Mucosa of descending colon (tissue), 3 donors: ENCODE results near the gene KRT17. TPM values are rescaled to one million over a fixed set of nuclear protein-coding genes. Genes with fewer than 3 reads are reported as not detected.

Experiments
- ATAC-seq: fragments of 200-7000 bp; cut with Tn5 transposase; one replicate; pipeline ENCODE4 v1.9.1; 2020; ENCODE audit warnings: mild to moderate bottlenecking, moderate library complexity
- DNase-seq, 3 donors: peaks; one replicate each; pipeline ENCODE4 v3.0.0-alpha.2; 2020
- H3K36me3 ChIP-seq: fragments of 200-600 bp; one replicate; pipeline ENCODE4 v1.8.0; 2021; ENCODE audit warnings: low read depth, mild to moderate bottlenecking
- H3K4me1 ChIP-seq: fragments of 200-600 bp; one replicate; pipeline ENCODE4 v1.8.0; 2021; ENCODE audit warnings: low read depth, mild to moderate bottlenecking
- H3K4me3 ChIP-seq: fragments of 200-600 bp; one replicate; pipeline ENCODE4 v1.8.0; 2021; ENCODE audit warnings: mild to moderate bottlenecking
- H3K9me3 ChIP-seq: fragments of 200-600 bp; one replicate; pipeline ENCODE4 v1.8.0; 2021; ENCODE audit warnings: mild to moderate bottlenecking
- intact Hi-C, 2 donors: fragments of 100-400 bp; cut with DNase I in 1 of 2; cut with micrococcal nuclease in 1 of 2; formaldehyde crosslinking; loops; one replicate each; pipeline versions ENCODE4 v1.11.0 to v1.11.1; 2022; cut with DNase I, micrococcal nuclease
- total RNA-seq, 3 donors: library from RNA; stranded (reverse); fragmentation: NEBNext Ultra II Directional in 2 of 3; extraction: Animal tissue kit (Norgen Biotek cat#: 25700) in 2 of 3; gene quantifications; one replicate each; pipeline versions ENCODE4 v1.2.1 to v1.2.4, GENCODE V29; 2021 to 2023
- TF ChIP-seq, protein P1 (sequence below): fragments of 200-600 bp; IDR thresholded peaks from one replicate; pipeline ENCODE4 v1.8.0; 2022; ENCODE audit warnings: antibody characterized with exemption, mild to moderate bottlenecking
- donor health status: DM: no; HTN: no; CAD: no; lungs with moderate emphysema.
- donor health status: DM: no; HTN: no; CAD: no.
- donor health status: DM: no; HTN: yes; CAD: no.

KRT17 gene
- total RNA-seq, 3 donors from 2014 or later, result 0.76 TPM; not detected in 2

DNA sequence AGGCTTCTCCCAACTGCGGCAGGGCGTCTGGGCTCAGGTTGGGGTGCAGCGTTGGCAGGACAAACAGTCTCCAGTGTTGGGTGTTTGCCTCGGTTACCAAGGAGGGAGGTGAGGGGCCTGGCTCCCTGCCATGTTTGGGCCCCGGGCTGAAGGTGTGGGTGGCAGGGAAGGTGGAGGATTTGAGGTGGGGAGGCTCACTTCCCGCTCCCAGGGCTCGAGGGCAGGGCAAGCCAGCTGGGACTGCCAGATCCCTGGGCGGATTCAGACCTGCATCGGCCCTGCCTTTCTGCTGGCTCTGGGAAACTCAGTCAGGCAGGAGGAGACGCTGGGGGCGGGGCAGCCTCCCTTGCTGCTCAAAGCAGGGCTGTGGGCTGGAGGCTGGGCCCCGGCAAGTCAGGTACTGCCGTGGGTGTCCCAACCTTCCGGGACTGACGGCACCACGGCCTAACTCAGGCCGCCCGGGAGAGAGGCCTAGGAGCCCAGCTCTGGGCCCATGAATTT is 31.3 kb upstream of the KRT17 start:
- Histone ChIP-seq H3K4me3 (no peak overlapping the region), H3K4me1 (peaks cover 72% of the 10 kb centered on the region), H3K9me3 (no peaks in the 10 kb centered on the region), H3K36me3 (no peaks in the 10 kb centered on the region)
- peak; percentile 71 for ATAC-seq
- DNase-seq, result peak; percentile 95
- intact Hi-C loops, result no loop called here
- TF ChIP-seq, protein P1, sequence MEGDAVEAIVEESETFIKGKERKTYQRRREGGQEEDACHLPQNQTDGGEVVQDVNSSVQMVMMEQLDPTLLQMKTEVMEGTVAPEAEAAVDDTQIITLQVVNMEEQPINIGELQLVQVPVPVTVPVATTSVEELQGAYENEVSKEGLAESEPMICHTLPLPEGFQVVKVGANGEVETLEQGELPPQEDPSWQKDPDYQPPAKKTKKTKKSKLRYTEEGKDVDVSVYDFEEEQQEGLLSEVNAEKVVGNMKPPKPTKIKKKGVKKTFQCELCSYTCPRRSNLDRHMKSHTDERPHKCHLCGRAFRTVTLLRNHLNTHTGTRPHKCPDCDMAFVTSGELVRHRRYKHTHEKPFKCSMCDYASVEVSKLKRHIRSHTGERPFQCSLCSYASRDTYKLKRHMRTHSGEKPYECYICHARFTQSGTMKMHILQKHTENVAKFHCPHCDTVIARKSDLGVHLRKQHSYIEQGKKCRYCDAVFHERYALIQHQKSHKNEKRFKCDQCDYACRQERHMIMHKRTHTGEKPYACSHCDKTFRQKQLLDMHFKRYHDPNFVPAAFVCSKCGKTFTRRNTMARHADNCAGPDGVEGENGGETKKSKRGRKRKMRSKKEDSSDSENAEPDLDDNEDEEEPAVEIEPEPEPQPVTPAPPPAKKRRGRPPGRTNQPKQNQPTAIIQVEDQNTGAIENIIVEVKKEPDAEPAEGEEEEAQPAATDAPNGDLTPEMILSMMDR, result no peak

DNA sequence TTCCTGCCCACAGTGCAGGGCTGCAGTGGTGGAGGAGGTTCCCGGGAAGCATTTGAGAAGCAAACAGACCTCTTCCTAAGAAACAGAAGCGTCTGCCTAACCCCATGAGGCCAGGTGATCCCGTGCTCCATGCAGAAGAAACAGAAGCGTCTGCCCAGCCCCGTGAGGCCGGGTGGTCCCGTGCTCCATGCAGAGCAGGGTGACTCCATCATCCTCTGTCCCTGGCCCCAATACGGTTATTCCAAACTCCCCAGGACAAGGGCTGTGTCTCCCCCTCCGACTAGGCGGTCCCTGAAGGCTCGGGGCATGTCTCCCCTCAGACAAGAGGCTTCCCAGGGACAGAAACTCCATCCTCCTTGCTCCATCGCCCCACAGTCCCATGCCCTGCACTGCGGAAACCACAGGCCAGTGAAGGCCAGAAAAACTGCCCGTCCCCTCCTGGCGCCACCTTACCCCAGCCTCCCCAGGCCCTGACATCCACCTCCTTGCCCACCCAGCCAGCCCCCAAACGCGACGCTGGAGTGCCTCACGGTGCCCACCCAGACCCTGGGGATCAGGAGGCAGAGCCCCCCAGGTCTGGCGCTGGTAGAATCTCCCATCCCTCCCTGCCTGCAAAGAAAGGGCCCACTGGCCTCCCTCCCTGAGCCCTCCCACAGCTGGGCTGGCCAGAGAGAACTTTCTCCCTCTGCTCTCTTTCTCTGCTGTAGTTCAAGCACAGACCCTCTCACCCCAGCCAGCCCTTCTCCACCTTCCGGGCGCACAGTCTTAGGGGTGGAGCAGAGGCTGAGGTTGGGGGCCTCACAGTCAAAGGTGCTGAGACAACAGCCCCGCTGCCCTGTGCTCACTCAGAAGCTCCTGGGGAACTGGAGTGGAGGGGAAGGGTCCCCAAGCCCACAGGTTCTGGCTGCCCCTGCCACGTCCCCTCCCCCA is 30.6 kb upstream of the KRT17 start:
- DNase-seq, result peak in 2 of 3 donors; percentile 44 to 48
- H3K4me1 ChIP-seq, result peaks cover 72% of the 10 kb centered on the region
- H3K9me3 ChIP-seq, result no peaks in the 10 kb centered on the region
- intact Hi-C loops, result no loop called here
- no peak for ATAC-seq
- H3K4me3 ChIP-seq, result no peak overlapping the region
- H3K36me3 ChIP-seq, result no peaks in the 10 kb centered on the region
- TF ChIP-seq, protein P1, result no peak

DNA sequence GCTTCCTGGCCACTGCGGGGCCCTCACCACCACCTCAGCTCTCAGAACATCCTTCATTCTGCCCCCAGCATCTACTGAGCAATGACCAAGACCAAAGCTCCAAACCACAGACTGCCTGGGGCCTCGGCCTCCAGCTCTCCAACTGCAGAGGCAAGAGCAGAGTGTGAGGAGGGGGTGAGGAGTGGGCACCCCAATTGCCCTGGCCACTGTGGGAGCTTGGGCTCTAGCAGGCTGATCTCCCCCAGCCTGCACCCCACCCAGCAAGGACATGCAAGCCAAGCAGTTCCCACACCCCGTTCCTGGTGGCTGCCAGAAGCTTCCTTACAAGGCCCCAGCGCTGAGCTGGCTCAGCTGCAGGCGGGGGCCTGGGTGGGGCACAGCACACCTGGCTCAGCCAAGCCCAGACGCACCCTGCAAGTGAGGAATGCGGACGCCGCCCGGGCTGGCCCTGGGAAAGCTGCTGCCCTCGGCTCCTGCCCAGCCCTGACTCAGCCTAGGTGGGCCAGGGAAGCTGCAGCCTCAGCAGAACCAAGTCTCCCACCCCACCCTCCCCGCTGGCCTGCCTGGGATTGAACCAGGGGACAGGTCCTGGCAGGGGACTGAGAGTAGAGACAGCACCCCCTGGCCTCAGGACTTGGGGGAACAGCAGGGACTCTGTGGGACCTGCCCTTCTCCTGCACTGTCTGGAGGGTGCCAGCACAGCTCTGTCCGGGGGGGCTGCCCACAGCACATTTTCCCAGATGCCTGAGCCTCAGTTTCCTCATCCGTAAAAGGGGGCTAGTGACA is 29.7 kb upstream of the KRT17 start:
- Histone ChIP-seq H3K4me1 (peaks cover 76% of the 10 kb centered on the region), H3K9me3 (no peaks in the 10 kb centered on the region)

DNA sequence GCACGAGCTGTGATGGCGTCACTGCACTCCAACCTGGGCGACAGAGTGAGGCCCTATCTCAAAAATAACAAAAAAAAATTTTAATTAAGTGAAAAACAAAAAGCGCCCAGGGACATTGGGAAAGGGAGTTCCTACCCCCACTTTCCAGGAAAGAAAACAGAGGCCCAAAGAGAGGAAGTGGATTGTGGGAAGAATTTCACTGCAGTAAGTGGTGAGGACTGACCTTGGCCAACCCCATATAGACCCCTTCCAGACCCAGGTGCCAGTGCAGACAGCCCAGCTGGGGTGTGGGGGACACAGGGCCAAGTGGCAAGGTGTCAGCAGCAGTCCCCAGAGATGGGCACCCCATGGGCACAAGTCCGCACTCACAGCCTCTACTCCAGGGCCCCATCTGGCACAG is 29.0 kb upstream of the KRT17 start:
- no peak overlapping the region for H3K4me3 ChIP-seq
- H3K36me3 ChIP-seq, result no peaks in the 10 kb centered on the region
- intact Hi-C loops, result no loop called here
- TF ChIP-seq, protein P1, result no peak
- peaks cover 80% of the 10 kb centered on the region for H3K4me1 ChIP-seq
- H3K9me3 ChIP-seq, result no peaks in the 10 kb centered on the region
- ATAC-seq (no peak), DNase-seq (no peak)

More for the DNA sequence above, 29.7 kb upstream of the KRT17 start:
- TF ChIP-seq, protein P1, result no peak
- ATAC-seq (peak; percentile 74), DNase-seq (peak; percentile 95 to 96 (median 95))
- Histone ChIP-seq H3K36me3 (no peaks in the 10 kb centered on the region), H3K4me3 (no peak overlapping the region)
- intact Hi-C loops, result no loop called here

DNA sequence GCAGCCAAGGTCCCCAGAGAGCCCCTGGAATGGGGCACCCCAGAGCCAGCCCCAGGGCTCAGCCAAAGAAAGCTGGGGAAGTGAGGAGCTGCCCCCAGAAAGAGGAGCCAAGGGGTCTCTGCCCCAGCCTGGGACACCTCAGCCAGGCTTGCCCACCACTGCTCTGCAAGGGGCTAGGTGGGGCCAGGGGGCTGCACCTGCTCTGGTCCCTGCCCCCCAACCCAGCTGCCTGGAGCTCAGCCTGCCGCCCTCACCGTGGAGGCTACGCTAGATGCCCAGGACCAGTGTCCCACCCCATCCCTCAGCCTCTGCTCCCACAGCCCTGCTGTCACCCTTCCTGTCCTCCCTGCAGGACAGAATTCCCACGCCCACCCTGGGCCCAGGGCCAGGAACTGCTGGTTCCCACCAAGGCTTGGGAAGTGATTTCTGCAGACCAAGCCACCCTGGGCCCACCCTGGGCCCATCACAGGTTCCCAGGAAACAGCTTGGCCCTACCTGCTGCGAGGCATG is 28.1 kb upstream of the KRT17 start:
- ATAC-seq (no peak), DNase-seq (peak in 2 of 3 donors; percentile 61 to 63)
- H3K4me1 ChIP-seq, result peaks cover 82% of the 10 kb centered on the region

More for the DNA sequence above, 28.1 kb upstream of the KRT17 start:
- Histone ChIP-seq H3K9me3 (no peaks in the 10 kb centered on the region), H3K36me3 (no peaks in the 10 kb centered on the region), H3K4me3 (no peak overlapping the region)
- intact Hi-C loops, result no loop called here
- TF ChIP-seq, protein P1, result no peak
